ENCODE data around the gene SSNA1. TPM values are rescaled to one million over a fixed set of nuclear protein-coding genes. Genes with fewer than 3 reads are reported as not detected.

The SSNA1 gene
- total RNA-seq, 4 donors from 2014 or later: 58.2 to 99.5 (median 76.7) TPM

GRCh38 chr9:137149363-137149762, 39.1 kb upstream of the SSNA1 start:
- H3K4me1 ChIP-seq: no peaks in the 10 kb centered on the region
- no peak overlapping the region for H3K27ac ChIP-seq (replicated peaks in 1 of 4)
- H3K9me3 ChIP-seq: no peaks in the 10 kb centered on the region
- 84% methylated on average over 5 of the region's 5 CpGs for WGBS
- no peak for DNase-seq (ENCODE audit: extremely low spot score)
- intact Hi-C loops (cut with DNase I): no loop called here
- peaks cover 0 to 67% (median 8%) of the 10 kb centered on the region in 4 donors for H3K27me3 ChIP-seq
- TF ChIP-seq POLR2A (IDR thresholded peaks at IDR 0.05; ENCODE audit: low read depth): no peak
- TF ChIP-seq EP300 (IDR thresholded peaks at IDR 0.05): no peak
- TF ChIP-seq CTCF (IDR thresholded peaks at IDR 0.05): no peak
- no peak for TF ChIP-seq POLR2AphosphoS5 (IDR thresholded peaks at IDR 0.05)
- no peaks in the 10 kb centered on the region for H3K36me3 ChIP-seq
- H3K4me3 ChIP-seq: no peak overlapping the region

- Histone ChIP-seq H3K27ac (replicated peaks in 1 of 4) (no peak overlapping the region), H3K4me3 (no peak overlapping the region), H3K36me3 (no peaks in the 10 kb centered on the region), H3K4me1 (no peaks in the 10 kb centered on the region), H3K27me3 (peaks cover 0 to 72% (median 8%) of the 10 kb centered on the region in 4 donors), H3K9me3 (no peaks in the 10 kb centered on the region)
- 39% methylated on average over 12 of the region's 20 CpGs for WGBS
- no peak for DNase-seq (ENCODE audit: extremely low spot score)
- intact Hi-C loops (cut with DNase I): no loop called here
- TF ChIP-seq EP300 (IDR thresholded peaks at IDR 0.05): no peak
- no peak for TF ChIP-seq CTCF (IDR thresholded peaks at IDR 0.05)
- TF ChIP-seq POLR2A (IDR thresholded peaks at IDR 0.05; ENCODE audit: low read depth): no peak
- no peak for TF ChIP-seq POLR2AphosphoS5 (IDR thresholded peaks at IDR 0.05)
Observed at GRCh38 chr9:137149942-137150616, 38.4 kb upstream of the SSNA1 start.

- Histone ChIP-seq H3K27ac (replicated peaks in 1 of 4) (no peak overlapping the region), H3K4me1 (no peaks in the 10 kb centered on the region), H3K27me3 (peaks cover 0 to 74% (median 10%) of the 10 kb centered on the region in 4 donors), H3K9me3 (no peaks in the 10 kb centered on the region), H3K4me3 (no peak overlapping the region), H3K36me3 (no peaks in the 10 kb centered on the region)
- WGBS: 24% methylated on average over 32 of the region's 34 CpGs
- intact Hi-C loops (cut with DNase I): no loop called here
- TF ChIP-seq POLR2AphosphoS5 (IDR thresholded peaks at IDR 0.05) (no peak), CTCF (IDR thresholded peaks at IDR 0.05) (no peak), POLR2A (IDR thresholded peaks at IDR 0.05; ENCODE audit: low read depth) (no peak), EP300 (IDR thresholded peaks at IDR 0.05) (no peak)
- no peak for DNase-seq (ENCODE audit: extremely low spot score)
Observed at GRCh38 chr9:137150617-137151457, 37.6 kb upstream of the SSNA1 start.

- no peak overlapping the region for H3K27ac ChIP-seq (replicated peaks in 1 of 4)
- TF ChIP-seq CTCF (IDR thresholded peaks at IDR 0.05) (no peak), EP300 (IDR thresholded peaks at IDR 0.05) (no peak), POLR2A (IDR thresholded peaks at IDR 0.05; ENCODE audit: low read depth) (no peak), POLR2AphosphoS5 (IDR thresholded peaks at IDR 0.05) (no peak)
- H3K9me3 ChIP-seq: no peaks in the 10 kb centered on the region
- intact Hi-C loops (cut with DNase I): no loop called here
- H3K4me1 ChIP-seq: peaks cover 6 to 15% (median 9%) of the 10 kb centered on the region in 4 donors
- H3K36me3 ChIP-seq: no peaks in the 10 kb centered on the region
- H3K4me3 ChIP-seq: no peak overlapping the region
- DNase-seq (ENCODE audit: extremely low spot score): no peak
- H3K27me3 ChIP-seq: peaks cover 0 to 74% (median 24%) of the 10 kb centered on the region in 4 donors
- 95% methylated on average over 7 of the region's 7 CpGs for WGBS
Observed at GRCh38 chr9:137152844-137153405, 35.6 kb upstream of the SSNA1 start.
